Endothelial cell of umbilical vein (primary cell): ENCODE results near the gene ZBTB7B. TPM values are rescaled to one million over a fixed set of nuclear protein-coding genes. Genes with fewer than 3 reads are reported as not detected.

Source experiments
- BruUV-seq: library from RNA; stranded (reverse); fragments of 400-500 nt; replicated peaks from 2 replicates; lab custom pipeline; 2021; lab: Mats Ljungman, UMichigan
- CTCF ChIA-PET: fragments of 300-600, 350-600 bp; sonication (Branson Sonifier 250); formaldehyde crosslinking; loops from one replicate; lab custom pipeline; 2021; ENCODE audit warnings: antibody characterized with exemption, inconsistent platforms; lab: Charles Lee
- POLR2A ChIA-PET: fragments of 300-600, 350-600 bp; sonication (Branson Sonifier 250); formaldehyde crosslinking; loops from one replicate; lab custom pipeline; 2021; ENCODE audit warnings: antibody characterized with exemption, inconsistent platforms; lab: Charles Lee
- DNase-seq: peaks from one replicate; pipeline ENCODE4 v3.0.0-alpha.2; 2011; ENCODE audit warnings: low read depth, low spot score
- FAIRE-seq: peaks from 2 replicates; lab custom pipeline; 2011; peaks lifted over from hg19 to GRCh38; lab: Jason Lieb, UNC
- H2AFZ ChIP-seq: 2 replicates; pipeline ENCODE4 v1.6.0; 2012; ENCODE audit warnings: low read depth, low read length, control low read depth, inconsistent platforms
- H3K27ac ChIP-seq: 2 replicates; pipeline ENCODE4 v1.5.1; 2011; ENCODE audit warnings: low read depth, mild to moderate bottlenecking, control low read depth, low read length, moderate library complexity; ENCODE audit not compliant: insufficient read depth
- H3K27me3 ChIP-seq, 2 experiments: 2 replicates each; pipeline versions ENCODE4 v1.6.0 to v1.6.1; 2011; ENCODE audit warnings: low read length in 2 of 2, mixed read lengths in 1 of 2; ENCODE audit not compliant: control insufficient read depth in 2 of 2, insufficient read depth in 2 of 2
- H3K36me3 ChIP-seq, 2 experiments: 2 replicates in 1 of 2; 3 replicates in 1 of 2; pipeline ENCODE4 v1.5.1; 2011; ENCODE audit warnings: low read length in 2 of 2, mild to moderate bottlenecking in 1 of 2, moderate library complexity in 1 of 2; ENCODE audit not compliant: control insufficient read depth in 2 of 2, insufficient read depth in 2 of 2; ENCODE audit errors: extremely low read depth in 1 of 2
- H3K4me1 ChIP-seq: 3 replicates; pipeline ENCODE4 v1.5.1; 2011; ENCODE audit warnings: mild to moderate bottlenecking, low read length; ENCODE audit not compliant: control insufficient read depth, insufficient read depth; ENCODE audit errors: extremely low read depth
- H3K4me2 ChIP-seq: 2 replicates; pipeline ENCODE4 v1.6.1; 2011; ENCODE audit warnings: low read length, control low read depth, mixed read lengths; ENCODE audit not compliant: insufficient read depth
- H3K4me3 ChIP-seq, 3 experiments: fragments of 200-600 bp in 1 of 3; sonication (generic), shearing (Covaris generic) in 1 of 3; replicated peaks in 1 of 3; 2 replicates each; pipeline ENCODE4 v1.5.1; 2011 to 2016; ENCODE audit warnings: control low read depth in 3 of 3, low read length in 3 of 3, mild to moderate bottlenecking in 2 of 3, inconsistent platforms in 1 of 3, low read depth in 1 of 3, moderate library complexity in 1 of 3; ENCODE audit not compliant: insufficient read depth in 1 of 3
- H3K79me2 ChIP-seq: 2 replicates; pipeline ENCODE4 v1.6.0; 2012; ENCODE audit warnings: low read length, inconsistent platforms; ENCODE audit not compliant: control insufficient read depth, insufficient read depth
- H3K9ac ChIP-seq: replicated peaks from 2 replicates; pipeline ENCODE3; 2011; ENCODE audit warnings: low read length, control low read depth; ENCODE audit not compliant: insufficient read depth; ENCODE audit errors: extremely low read depth
- H3K9me1 ChIP-seq: replicated peaks from 3 replicates; pipeline ENCODE4 v1.6.0; 2011; ENCODE audit warnings: mild to moderate bottlenecking, low read length; ENCODE audit not compliant: control insufficient read depth, insufficient read depth; ENCODE audit errors: extremely low read depth
- H3K9me3 ChIP-seq: replicated peaks from 2 replicates; pipeline ENCODE4 v1.5.1; 2012; ENCODE audit warnings: low read length, inconsistent platforms; ENCODE audit not compliant: control insufficient read depth, insufficient read depth
- H4K20me1 ChIP-seq: replicated peaks from 2 replicates; pipeline ENCODE3; 2011; ENCODE audit warnings: mild to moderate bottlenecking, low read length; ENCODE audit not compliant: control insufficient read depth, insufficient read depth; ENCODE audit errors: extremely low read depth
- CTCF ChIP-seq, 2 donors: IDR thresholded peaks; 1 replicate in 1 of 2; 2 replicates in 1 of 2; pipeline ENCODE4 v1.5.1; 2011; ENCODE audit warnings: low read length in 2 of 2, mild to moderate bottlenecking in 2 of 2, moderate library complexity in 2 of 2, control low read depth in 1 of 2, inconsistent platforms in 1 of 2, low read depth in 1 of 2; ENCODE audit not compliant: insufficient read depth in 1 of 2; ENCODE audit errors: extremely low read depth in 1 of 2
- FOS ChIP-seq: IDR thresholded peaks from 2 replicates; pipeline ENCODE4 v1.6.1; 2011; ENCODE audit warnings: mild to moderate bottlenecking, low read length, moderate library complexity, borderline replicate concordance; ENCODE audit not compliant: insufficient read depth
- JUN ChIP-seq: IDR thresholded peaks from 2 replicates; pipeline ENCODE4 v1.6.1; 2011; ENCODE audit warnings: borderline replicate concordance, low read depth; ENCODE audit not compliant: insufficient read length, insufficient read depth
- MAX ChIP-seq: IDR thresholded peaks from 2 replicates; pipeline ENCODE4 v1.6.1; 2011; ENCODE audit not compliant: insufficient read depth, insufficient read length
- POLR2A ChIP-seq: IDR thresholded peaks from 2 replicates; pipeline ENCODE4 v1.6.1; 2012; ENCODE audit warnings: low read depth, mild to moderate bottlenecking, control low read depth, low read length
- POLR2AphosphoS5 ChIP-seq: IDR thresholded peaks from 2 replicates; pipeline ENCODE4 v1.6.1; 2012; ENCODE audit warnings: low read depth, mild to moderate bottlenecking, control low read depth, low read length, moderate library complexity; ENCODE audit not compliant: insufficient read depth
- dilution Hi-C: fragments of 300-500 bp; cut with MboI; formaldehyde crosslinking; loops from one replicate; pipeline ENCODE4 v1.15.0; 2019; ENCODE audit warnings: low sequenced_read_pairs; ENCODE audit not compliant: extremely low pct_ligation_motif_present
- intact Hi-C: fragments of 100-400 bp; cut with micrococcal nuclease; formaldehyde crosslinking; loops from one replicate; pipeline ENCODE4 v1.10.0; 2022
- polyA plus RNA-seq, 4 experiments: library from polyadenylated mRNA; depleted of rRNA in 3 of 4; stranded (reverse) in 3 of 4; unstranded in 1 of 4; fragments of >200 nt; gene quantifications; 2 replicates each; pipeline versions ENCODE4 v1.2.1 to v1.2.3, GENCODE V29; 2011 to 2012; ENCODE audit warnings: missing spikeins in 1 of 4
- total RNA-seq: library from RNA; stranded (reverse); gene quantifications from 2 replicates; pipeline ENCODE4 v1.2.3, GENCODE V29; 2021

The ZBTB7B gene
- total and polyA plus RNA-seq, 2 donors (not counting 3 experiments of a cell fraction or from before 2014, with no cell fraction given): 20.0 to 26.2 TPM

- H4K20me1 ChIP-seq: no peaks in the 10 kb centered on the region
- H3K9ac ChIP-seq: no peak overlapping the region
- no peak overlapping the region for H2AFZ ChIP-seq
- no peaks in the 10 kb centered on the region for H3K9me1 ChIP-seq
- ChIA-PET CTCF (interaction anchor here (0.8 to 2.0 kb wide), 3 partner anchors 8 to 37 kb away, joined by 3 to 14 read pairs (median 3); no protein-coding TSS in a partner anchor), POLR2A (no interaction called here)
- dilution Hi-C loops: no loop called here
- no peak for TF ChIP-seq JUN
- TF ChIP-seq POLR2A: no peak
- no peak for TF ChIP-seq POLR2AphosphoS5
- TF ChIP-seq CTCF (IDR thresholded peaks at IDR 0.05; ENCODE audit: extremely low read depth in 1 of 2, insufficient read depth in 1 of 2, low read depth in 1 of 2, low read length in 2 of 2): no peak
- TF ChIP-seq MAX: no peak
- no peak for TF ChIP-seq FOS
- H3K4me2 ChIP-seq: no peak overlapping the region
- peaks cover 17% of the 10 kb centered on the region for H3K79me2 ChIP-seq
- no peaks in the 10 kb centered on the region for H3K27me3 ChIP-seq
- H3K4me1 ChIP-seq: peaks cover 36% of the 10 kb centered on the region
- no peak for FAIRE-seq
- no TSS peak for BruUV-seq
- H3K4me3 ChIP-seq: no peak overlapping the region
- H3K9me3 ChIP-seq: no peaks in the 10 kb centered on the region
- no peak overlapping the region for H3K27ac ChIP-seq
- no peaks in the 10 kb centered on the region for H3K36me3 ChIP-seq
- DNase-seq: no peak
- intact Hi-C loops: no loop called here
Observed at GRCh38 chr1:155048449-155049334, 46.1 kb downstream of the ZBTB7B start.
